ENCODE data around the gene CPNE8. TPM values are rescaled to one million over a fixed set of nuclear protein-coding genes. Genes with fewer than 3 reads are reported as not detected.

CPNE8 gene
- total and polyA plus RNA-seq, 3 donors from 2014 or later, result 9.3 to 13.1 (median 12.6) TPM

- no peak overlapping the region for H3K4me3 ChIP-seq
- DNase-seq, result no peak
- intact Hi-C loops (cut with DNase I; ENCODE audit: low total_unique reads), result no loop called here
- 68 to 80% methylated on average over 1 of the region's 1 CpG for WGBS, 2 donors
- H3K27me3 ChIP-seq, result no peaks in the 10 kb centered on the region
- no peaks in the 10 kb centered on the region for H3K4me1 ChIP-seq
- TF ChIP-seq POLR2A (IDR thresholded peaks at IDR 0.05), result no peak
- TF ChIP-seq CTCF (IDR thresholded peaks at IDR 0.05), result no peak
- H3K27ac ChIP-seq, result no peak overlapping the region
- no peaks in the 10 kb centered on the region for H3K9me3 ChIP-seq
- no peaks in the 10 kb centered on the region for H3K36me3 ChIP-seq (ENCODE audit: low read depth, missing control alignments)
Measured at GRCh38 chr12:38707648-38708047, 197.7 kb downstream of the CPNE8 start.

- no peaks in the 10 kb centered on the region for H3K9me3 ChIP-seq
- 87 to 90% methylated on average over 1 of the region's 1 CpG for WGBS, 2 donors
- DNase-seq, result no peak
- no peak overlapping the region for H3K27ac ChIP-seq
- H3K27me3 ChIP-seq, result no peaks in the 10 kb centered on the region
- no peaks in the 10 kb centered on the region for H3K36me3 ChIP-seq (ENCODE audit: low read depth, missing control alignments)
- H3K4me3 ChIP-seq, result no peak overlapping the region
- no peaks in the 10 kb centered on the region for H3K4me1 ChIP-seq
- intact Hi-C loops (cut with DNase I; ENCODE audit: low total_unique reads), result no loop called here
- TF ChIP-seq CTCF (IDR thresholded peaks at IDR 0.05), result no peak
- no peak for TF ChIP-seq POLR2A (IDR thresholded peaks at IDR 0.05)
Measured at GRCh38 chr12:38697289-38697688, 208.1 kb downstream of the CPNE8 start.

GRCh38 chr12:38695057-38695456 lies 210.3 kb downstream of the CPNE8 start:
- no peaks in the 10 kb centered on the region for H3K27me3 ChIP-seq
- intact Hi-C loops (cut with DNase I; ENCODE audit: low total_unique reads), result no loop called here
- no peak for DNase-seq
- H3K4me1 ChIP-seq, result no peaks in the 10 kb centered on the region
- H3K36me3 ChIP-seq (ENCODE audit: low read depth, missing control alignments), result no peaks in the 10 kb centered on the region
- H3K27ac ChIP-seq, result no peak overlapping the region
- no peaks in the 10 kb centered on the region for H3K9me3 ChIP-seq
- WGBS, 2 donors, result 52 to 55% methylated on average over 3 of the region's 3 CpGs
- no peak for TF ChIP-seq CTCF (IDR thresholded peaks at IDR 0.05)
- no peak for TF ChIP-seq POLR2A (IDR thresholded peaks at IDR 0.05)
- H3K4me3 ChIP-seq, result no peak overlapping the region

GRCh38 chr12:38691164-38691563 lies 214.2 kb downstream of the CPNE8 start:
- intact Hi-C loops (cut with DNase I; ENCODE audit: low total_unique reads), result no loop called here

More at GRCh38 chr12:38691164-38691563, 214.2 kb downstream of the CPNE8 start:
- WGBS, 2 donors, result 79 to 80% methylated on average over 2 of the region's 2 CpGs
- Histone ChIP-seq H3K27ac (no peak overlapping the region), H3K4me3 (no peak overlapping the region), H3K27me3 (no peaks in the 10 kb centered on the region), H3K4me1 (no peaks in the 10 kb centered on the region), H3K9me3 (no peaks in the 10 kb centered on the region), H3K36me3 (ENCODE audit: low read depth, missing control alignments) (no peaks in the 10 kb centered on the region)
- DNase-seq, result no peak
- TF ChIP-seq CTCF (IDR thresholded peaks at IDR 0.05), result no peak
- TF ChIP-seq POLR2A (IDR thresholded peaks at IDR 0.05), result no peak

All from testis (tissue), 3 donors.